NCI-H2081 treated with DMSO at 0.1 percent for 48 hours (cell line): ENCODE data around the gene OR6K3.
"Not testable (repeated sequence)": the region's sequence is repeated elsewhere in the genome, so short reads cannot be mapped to it uniquely, and the experiment has no call there.

Source experiments
- DNase-seq: peaks from one replicate; lab custom pipeline; 2025; lab: John Stamatoyannopoulos, UW

The OR6K3 gene

GRCh38 chr1:158720620-158721019, at the start of gene OR6K3:
Gene OR6K3 (minus strand): TSS chr1:158720720. CDS start chr1:158718115, 2,605 bp downstream.
- DNase-seq, result no peak

- DNase-seq, result no peak
Measured at GRCh38 chr1:158754420-158754819, 33.9 kb upstream of the OR6K3 start, which contains the start of gene OR6K6. Gene OR6K6 (plus strand): TSS chr1:158754720. CDS start chr1:158754888, 168 bp downstream.

GRCh38 chr1:158752155-158752712, 31.7 kb upstream of the OR6K3 start:
- DNase-seq, result no peak

GRCh38 chr1:158735848-158736247, 15.3 kb upstream of the OR6K3 start:
- DNase-seq, result no peak

- no peak for DNase-seq
Measured at GRCh38 chr1:158732524-158732923, 12.0 kb upstream of the OR6K3 start.

- no peak for DNase-seq
Measured at GRCh38 chr1:158731707-158732106, 11.2 kb upstream of the OR6K3 start.

- DNase-seq, result no peak
Measured at GRCh38 chr1:158730453-158730852, 9.9 kb upstream of the OR6K3 start.

GRCh38 chr1:158728510-158729225, 8.1 kb upstream of the OR6K3 start:
- no peak for DNase-seq

- no peak for DNase-seq
Measured at GRCh38 chr1:158724442-158724841, 3.9 kb upstream of the OR6K3 start.

- DNase-seq, result no peak
Measured at GRCh38 chr1:158719664-158720063, 856 bp downstream of the OR6K3 start.

- DNase-seq, result no peak
Measured at GRCh38 chr1:158717344-158717743, 3.2 kb downstream of the OR6K3 start.

- DNase-seq, result no peak
Measured at GRCh38 chr1:158716335-158716734, 4.2 kb downstream of the OR6K3 start.

GRCh38 chr1:158714754-158715153, 5.8 kb downstream of the OR6K3 start:
- no peak for DNase-seq

- no peak for DNase-seq
Measured at GRCh38 chr1:158711098-158711497, 9.4 kb downstream of the OR6K3 start.

GRCh38 chr1:158706096-158706495, 14.4 kb downstream of the OR6K3 start:
- DNase-seq, result no peak

- DNase-seq, result no peak
Measured at GRCh38 chr1:158700552-158700951, 20.0 kb downstream of the OR6K3 start, which contains the start of gene OR6K2. Gene OR6K2 (minus strand): TSS chr1:158700652. CDS start chr1:158700652, 0 bp downstream.

GRCh38 chr1:158694596-158694995, 25.9 kb downstream of the OR6K3 start:
- DNase-seq, result no peak

- DNase-seq, result no peak
Measured at GRCh38 chr1:158692356-158692755, 28.2 kb downstream of the OR6K3 start.

GRCh38 chr1:158691907-158692306, 28.6 kb downstream of the OR6K3 start:
- DNase-seq, result no peak

GRCh38 chr1:158691149-158691548, 29.4 kb downstream of the OR6K3 start:
- not testable (repeated sequence) for DNase-seq

GRCh38 chr1:158689875-158690274, 30.6 kb downstream of the OR6K3 start:
- DNase-seq, result no peak

- DNase-seq, result no peak
Measured at GRCh38 chr1:158689110-158689509, 31.4 kb downstream of the OR6K3 start.

GRCh38 chr1:158688343-158688742, 32.2 kb downstream of the OR6K3 start:
- DNase-seq, result not testable (repeated sequence)

GRCh38 chr1:158687037-158687436, 33.5 kb downstream of the OR6K3 start:
- DNase-seq, result no peak
